Nephron progenitor cell (in vitro differentiated cells): Measurements from ENCODE around the gene TBCCD1.
"Not testable (repeated sequence)": the region's sequence is repeated elsewhere in the genome, so short reads cannot be mapped to it uniquely, and the experiment has no call there.

Experiments used
- DNase-seq: peaks from one replicate; pipeline ENCODE4 v3.0.0; 2021
- H3K27ac Mint-ChIP-seq: 2 replicates; pipeline ENCODE4 v1.8.0; 2021; ENCODE audit warnings: mild to moderate bottlenecking, moderate library complexity, mixed read lengths
- H3K27me3 Mint-ChIP-seq: 2 replicates; pipeline ENCODE4 v1.8.0; 2021; ENCODE audit warnings: mild to moderate bottlenecking, low read depth, mixed read lengths; ENCODE audit not compliant: poor library complexity
- H3K36me3 Mint-ChIP-seq: 2 replicates; pipeline ENCODE4 v1.8.0; 2021; ENCODE audit warnings: low read depth, mixed read lengths
- H3K4me1 Mint-ChIP-seq: 2 replicates; pipeline ENCODE4 v1.8.0; 2021; ENCODE audit warnings: mixed read lengths
- H3K4me3 Mint-ChIP-seq: 2 replicates; pipeline ENCODE4 v1.8.0; 2021; ENCODE audit warnings: mild to moderate bottlenecking, moderate library complexity, mixed read lengths
- H3K9me3 Mint-ChIP-seq: 2 replicates; pipeline ENCODE4 v1.8.0; 2021; ENCODE audit warnings: mild to moderate bottlenecking, moderate library complexity, mixed read lengths
- CTCF ChIP-seq: fragments of 200-600 bp; sonication (generic); IDR thresholded peaks from 2 replicates; pipeline ENCODE4 v1.5.0; 2021; ENCODE audit warnings: antibody characterized with exemption

The TBCCD1 gene

GRCh38 chr3:186570096-186570940 lies 3.2 kb upstream of the TBCCD1 start, which contains the start of gene DNAJB11:
Gene DNAJB11 (plus strand): TSS chr3:186570720. CDS start chr3:186570898, 178 bp downstream.
- H3K9me3 Mint-ChIP-seq: no peaks in the 10 kb centered on the region
- H3K27me3 Mint-ChIP-seq: no peaks in the 10 kb centered on the region
- H3K36me3 Mint-ChIP-seq: peaks cover 14% of the 10 kb centered on the region
- H3K27ac Mint-ChIP-seq: peak within 1 kb of the TSS; percentile 99
- H3K4me3 Mint-ChIP-seq: peak within 1 kb of the TSS; percentile 99
- H3K4me1 Mint-ChIP-seq: peaks cover 47% of the 10 kb centered on the region
- DNase-seq: peak; percentile 97
- no peak for TF ChIP-seq CTCF

GRCh38 chr3:186569779-186570095 lies 2.6 kb upstream of the TBCCD1 start:
- Mint-ChIP-seq H3K9me3 (no peaks in the 10 kb centered on the region), H3K4me3 (peak overlapping the region; percentile 99), H3K27me3 (no peaks in the 10 kb centered on the region), H3K36me3 (peaks cover 11% of the 10 kb centered on the region), H3K4me1 (peaks cover 47% of the 10 kb centered on the region), H3K27ac (peak overlapping the region; percentile 97)
- no peak for DNase-seq
- TF ChIP-seq CTCF: no peak

GRCh38 chr3:186569361-186569760 lies 2.2 kb upstream of the TBCCD1 start:
- not testable (repeated sequence) for H3K27ac Mint-ChIP-seq, H3K27me3 Mint-ChIP-seq, DNase-seq, H3K9me3 Mint-ChIP-seq
- peaks cover 11% of the 10 kb centered on the region for H3K36me3 Mint-ChIP-seq
- peak overlapping the region; percentile 99 for H3K4me3 Mint-ChIP-seq
- H3K4me1 Mint-ChIP-seq: peaks cover 47% of the 10 kb centered on the region

- Mint-ChIP-seq H3K4me3 (peak overlapping the region; percentile 91), H3K36me3 (peaks cover 13% of the 10 kb centered on the region), H3K9me3 (no peaks in the 10 kb centered on the region), H3K27ac (peak overlapping the region; percentile 72), H3K4me1 (peaks cover 43% of the 10 kb centered on the region), H3K27me3 (no peaks in the 10 kb centered on the region)
- no peak for DNase-seq
- TF ChIP-seq CTCF: no peak
These were observed 417 bp downstream of the TBCCD1 start for GRCh38 chr3:186566772-186567071.

GRCh38 chr3:186564586-186564985 lies 2.6 kb downstream of the TBCCD1 start:
- TF ChIP-seq CTCF: no peak
- Mint-ChIP-seq H3K9me3 (no peaks in the 10 kb centered on the region), H3K27me3 (peaks cover 3% of the 10 kb centered on the region), H3K4me3 (no peak overlapping the region), H3K4me1 (peaks cover 26% of the 10 kb centered on the region), H3K27ac (no peak overlapping the region), H3K36me3 (peaks cover 14% of the 10 kb centered on the region)
- DNase-seq: no peak

GRCh38 chr3:186552408-186553031 lies 14.6 kb downstream of the TBCCD1 start:
- TF ChIP-seq CTCF: no peak
- H3K4me1 Mint-ChIP-seq: no peaks in the 10 kb centered on the region
- no peak overlapping the region for H3K27ac Mint-ChIP-seq
- H3K9me3 Mint-ChIP-seq: no peaks in the 10 kb centered on the region
- no peak for DNase-seq
- H3K27me3 Mint-ChIP-seq: no peaks in the 10 kb centered on the region
- peaks cover 30% of the 10 kb centered on the region for H3K36me3 Mint-ChIP-seq
- no peak overlapping the region for H3K4me3 Mint-ChIP-seq
